Measurements from ENCODE around the gene PLPPR3. TPM values are rescaled to one million over a fixed set of nuclear protein-coding genes. Genes with fewer than 3 reads are reported as not detected.
"Not testable (repeated sequence)": the region's sequence is repeated elsewhere in the genome, so short reads cannot be mapped to it uniquely, and the experiment has no call there.

The PLPPR3 gene
- total RNA-seq, 2 donors from 2014 or later: 110 to 111 TPM

DNA sequence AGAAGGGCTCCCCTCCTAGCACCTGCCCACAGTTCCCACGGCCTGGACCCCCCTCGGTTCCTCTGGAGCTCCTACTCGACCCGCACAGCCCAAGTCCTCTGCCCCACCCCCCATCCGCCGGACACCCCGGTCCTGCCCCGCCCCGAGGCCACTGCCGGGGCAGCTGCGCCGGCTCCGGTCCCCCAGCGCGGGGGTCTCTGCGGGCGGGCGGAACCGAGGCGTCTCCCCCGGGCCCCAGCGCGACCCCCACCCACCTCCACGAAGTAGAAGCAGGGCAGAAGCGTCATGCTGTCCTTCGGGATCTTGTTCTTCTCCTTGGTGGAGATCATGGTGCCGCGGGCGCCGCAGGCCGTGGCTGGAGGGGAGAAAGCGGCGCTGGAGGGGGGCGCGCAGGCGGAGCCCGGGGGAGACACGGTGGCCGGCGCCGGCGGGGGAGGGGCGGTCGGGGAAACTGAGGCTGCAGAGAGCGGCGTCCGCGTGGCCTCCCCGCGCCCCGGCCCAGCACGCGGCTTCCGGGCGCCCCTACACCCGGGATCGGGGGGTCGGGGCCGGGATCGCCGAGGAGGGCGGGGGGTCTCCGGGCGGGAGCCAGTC lies 427 bp downstream of the PLPPR3 start:
- peaks cover 8% of the 10 kb centered on the region for H3K36me3 Mint-ChIP-seq (ENCODE audit: low read depth)
- no peak overlapping the region for H3K27ac Mint-ChIP-seq
- H3K9me3 ChIP-seq (ENCODE audit: control insufficient read depth, low read length): no peaks in the 10 kb centered on the region
- H3K27me3 Mint-ChIP-seq (ENCODE audit: insufficient read depth): no peaks in the 10 kb centered on the region
- peak overlapping the region; percentile 63 for H3K4me3 Mint-ChIP-seq
- WGBS, 2 experiments (ENCODE audit: insufficient coverage in 1 of 2, insufficient read length in 1 of 2): 0% methylated on average over 5 to 53 of the region's 64 CpGs
- no peaks in the 10 kb centered on the region for H3K9me3 Mint-ChIP-seq
- no peaks in the 10 kb centered on the region for H3K36me3 ChIP-seq (ENCODE audit: control insufficient read depth, insufficient read depth, low read length)
- no peaks in the 10 kb centered on the region for H3K4me1 ChIP-seq (ENCODE audit: control insufficient read depth, insufficient read depth, low read length)
- H3K9ac ChIP-seq (ENCODE audit: extremely low read depth, low read length, poor library complexity, severe bottlenecking): peak overlapping the region; percentile 53
- peak overlapping the region; percentile 60 for H3K4me3 ChIP-seq (ENCODE audit: low read length)
- no peaks in the 10 kb centered on the region for H3K27me3 ChIP-seq (ENCODE audit: control insufficient read depth, insufficient read depth, low read length, poor library complexity, severe bottlenecking)
- peak overlapping the region; percentile 85 for H3K27ac ChIP-seq (ENCODE audit: low read depth, low read length)
- TF ChIP-seq, protein P1, sequence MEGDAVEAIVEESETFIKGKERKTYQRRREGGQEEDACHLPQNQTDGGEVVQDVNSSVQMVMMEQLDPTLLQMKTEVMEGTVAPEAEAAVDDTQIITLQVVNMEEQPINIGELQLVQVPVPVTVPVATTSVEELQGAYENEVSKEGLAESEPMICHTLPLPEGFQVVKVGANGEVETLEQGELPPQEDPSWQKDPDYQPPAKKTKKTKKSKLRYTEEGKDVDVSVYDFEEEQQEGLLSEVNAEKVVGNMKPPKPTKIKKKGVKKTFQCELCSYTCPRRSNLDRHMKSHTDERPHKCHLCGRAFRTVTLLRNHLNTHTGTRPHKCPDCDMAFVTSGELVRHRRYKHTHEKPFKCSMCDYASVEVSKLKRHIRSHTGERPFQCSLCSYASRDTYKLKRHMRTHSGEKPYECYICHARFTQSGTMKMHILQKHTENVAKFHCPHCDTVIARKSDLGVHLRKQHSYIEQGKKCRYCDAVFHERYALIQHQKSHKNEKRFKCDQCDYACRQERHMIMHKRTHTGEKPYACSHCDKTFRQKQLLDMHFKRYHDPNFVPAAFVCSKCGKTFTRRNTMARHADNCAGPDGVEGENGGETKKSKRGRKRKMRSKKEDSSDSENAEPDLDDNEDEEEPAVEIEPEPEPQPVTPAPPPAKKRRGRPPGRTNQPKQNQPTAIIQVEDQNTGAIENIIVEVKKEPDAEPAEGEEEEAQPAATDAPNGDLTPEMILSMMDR (conservative IDR thresholded peaks at IDR 0.05): no peak
- H3K4me1 Mint-ChIP-seq: peaks cover 3% of the 10 kb centered on the region
- peak; percentile 83 for DNase-seq

DNA sequence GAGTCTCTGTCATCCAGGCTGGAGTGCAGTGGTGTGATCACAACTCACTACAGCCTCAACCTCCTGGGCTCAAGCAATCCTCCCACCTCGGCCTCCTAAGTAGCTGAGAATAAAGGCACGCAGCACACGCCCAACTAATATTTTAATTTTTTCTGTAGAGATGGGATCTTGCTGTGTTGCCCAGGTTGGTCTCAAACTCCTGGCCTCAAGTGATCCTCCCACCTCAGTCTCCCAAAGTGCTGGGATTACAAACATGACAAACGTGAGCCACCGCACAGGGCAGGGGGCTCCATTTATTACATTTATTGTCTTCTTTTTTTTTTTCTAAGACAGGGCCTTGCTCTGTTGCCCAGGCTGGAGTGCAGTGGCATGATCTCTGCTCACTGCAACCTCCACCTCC lies 1.5 kb downstream of the PLPPR3 start:
- not testable (repeated sequence) for DNase-seq; H3K27ac ChIP-seq (ENCODE audit: low read depth, low read length); H3K27ac Mint-ChIP-seq; H3K9ac ChIP-seq (ENCODE audit: extremely low read depth, low read length, poor library complexity, severe bottlenecking); H3K27me3 ChIP-seq (ENCODE audit: control insufficient read depth, insufficient read depth, low read length, poor library complexity, severe bottlenecking); H3K9me3 Mint-ChIP-seq; H3K27me3 Mint-ChIP-seq (ENCODE audit: insufficient read depth); H3K9me3 ChIP-seq (ENCODE audit: control insufficient read depth, low read length); H3K4me1 ChIP-seq (ENCODE audit: control insufficient read depth, insufficient read depth, low read length); H3K36me3 ChIP-seq (ENCODE audit: control insufficient read depth, insufficient read depth, low read length); H3K4me1 Mint-ChIP-seq
- peaks cover 14% of the 10 kb centered on the region for H3K36me3 Mint-ChIP-seq (ENCODE audit: low read depth)
- peak overlapping the region; percentile 80 for H3K4me3 ChIP-seq (ENCODE audit: low read length)
- H3K4me3 Mint-ChIP-seq: peak overlapping the region; percentile 63
- 94 to 100% methylated on average over 4 of the region's 5 CpGs for WGBS, 2 experiments (ENCODE audit: insufficient coverage in 1 of 2, insufficient read length in 1 of 2)

DNA sequence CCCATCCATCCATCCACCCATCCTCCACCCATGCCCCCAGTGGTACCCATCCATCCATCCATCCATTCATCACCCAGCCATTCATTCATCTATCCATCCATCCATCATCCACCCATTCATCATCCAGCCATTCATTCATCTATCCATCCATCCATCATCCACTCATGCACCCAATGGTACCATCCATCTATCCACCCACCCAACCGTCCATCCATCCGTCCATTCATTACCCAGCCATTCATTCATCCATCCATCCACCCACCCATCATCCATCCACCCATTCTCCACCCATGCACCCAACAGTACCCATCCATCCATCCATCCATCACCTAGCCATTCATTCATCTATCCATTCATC lies 5.3 kb downstream of the PLPPR3 start:
- Mint-ChIP-seq H3K4me1 (no peaks in the 10 kb centered on the region), H3K4me3 (no peak overlapping the region), H3K9me3 (no peaks in the 10 kb centered on the region), H3K27me3 (ENCODE audit: insufficient read depth) (no peaks in the 10 kb centered on the region), H3K27ac (no peak overlapping the region), H3K36me3 (ENCODE audit: low read depth) (peaks cover 29% of the 10 kb centered on the region)
- TF ChIP-seq, protein P1 (conservative IDR thresholded peaks at IDR 0.05): no peak
- Histone ChIP-seq H3K27me3 (ENCODE audit: control insufficient read depth, insufficient read depth, low read length, poor library complexity, severe bottlenecking) (no peaks in the 10 kb centered on the region), H3K4me3 (ENCODE audit: low read length) (no peak overlapping the region), H3K27ac (ENCODE audit: low read depth, low read length) (no peak overlapping the region), H3K9me3 (ENCODE audit: control insufficient read depth, low read length) (no peaks in the 10 kb centered on the region), H3K9ac (ENCODE audit: extremely low read depth, low read length, poor library complexity, severe bottlenecking) (no peak overlapping the region), H3K4me1 (ENCODE audit: control insufficient read depth, insufficient read depth, low read length) (no peaks in the 10 kb centered on the region), H3K36me3 (ENCODE audit: control insufficient read depth, insufficient read depth, low read length) (peaks cover 11% of the 10 kb centered on the region)
- no peak for DNase-seq
- WGBS, 2 experiments (ENCODE audit: insufficient coverage in 1 of 2, insufficient read length in 1 of 2): 96 to 100% methylated on average over 2 of the region's 2 CpGs
